HG02884 (cell line): ENCODE data around the gene SPTBN1.

Experiments used
- ATAC-seq: cut with Tn5 transposase; IDR thresholded peaks from one replicate; pipeline ENCODE4 v1.9.1; 2021; ENCODE audit warnings: mild to moderate bottlenecking, moderate library complexity; ENCODE audit not compliant: unreplicated experiment

SPTBN1 gene

DNA sequence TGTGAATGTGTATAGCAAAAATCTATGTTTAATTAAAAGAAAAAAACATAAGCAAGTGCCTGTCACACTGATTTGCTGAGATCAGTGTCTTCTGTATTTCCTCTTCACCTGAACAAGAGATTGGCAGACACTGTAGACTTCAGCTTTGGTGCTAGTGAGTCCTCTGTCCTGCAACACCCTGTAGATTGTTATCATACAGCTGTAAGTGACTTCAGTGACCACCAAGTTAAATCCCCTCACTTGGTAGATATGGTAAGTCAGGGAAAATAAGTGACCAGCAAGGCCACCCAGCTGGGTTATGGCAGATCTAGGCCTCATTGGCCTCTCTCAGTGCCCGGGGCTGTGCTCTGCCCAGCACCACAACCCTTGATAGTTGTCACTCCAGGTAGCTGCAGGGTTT, 147.7 kb downstream of the SPTBN1 start:
- no peak for ATAC-seq

GRCh38 chr2:54604871-54605270, 148.7 kb downstream of the SPTBN1 start:
- no peak for ATAC-seq

- no peak for ATAC-seq
Measured at GRCh38 chr2:54605836-54606235, 149.7 kb downstream of the SPTBN1 start.

- ATAC-seq: no peak
Measured at GRCh38 chr2:54606393-54606958, 150.3 kb downstream of the SPTBN1 start.

- ATAC-seq: no peak
Measured at GRCh38 chr2:54608224-54608623, 152.1 kb downstream of the SPTBN1 start.

DNA sequence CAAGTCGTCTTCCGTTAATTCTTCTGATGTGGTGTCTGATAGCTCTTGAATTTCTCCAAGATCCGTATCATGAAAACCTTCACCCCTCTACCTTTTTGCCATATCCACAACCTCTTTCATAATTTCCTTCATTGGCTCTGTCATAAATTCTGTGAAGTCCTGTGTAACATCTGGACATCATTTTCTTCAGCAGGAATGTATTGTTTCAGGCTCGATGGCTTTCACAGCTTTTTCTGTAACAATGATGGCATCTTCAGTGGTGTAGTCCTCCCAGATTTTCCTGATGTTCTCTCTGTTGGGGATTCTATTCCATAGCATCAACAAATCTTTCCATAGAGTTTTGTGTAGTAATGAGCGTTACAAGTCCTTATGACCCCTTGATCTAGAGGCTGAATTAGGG, 153.1 kb downstream of the SPTBN1 start:
- ATAC-seq: no peak

GRCh38 chr2:54609647-54610046, 153.5 kb downstream of the SPTBN1 start:
- no peak for ATAC-seq

- ATAC-seq: no peak
Measured at GRCh38 chr2:54610700-54611099, 154.6 kb downstream of the SPTBN1 start.

DNA sequence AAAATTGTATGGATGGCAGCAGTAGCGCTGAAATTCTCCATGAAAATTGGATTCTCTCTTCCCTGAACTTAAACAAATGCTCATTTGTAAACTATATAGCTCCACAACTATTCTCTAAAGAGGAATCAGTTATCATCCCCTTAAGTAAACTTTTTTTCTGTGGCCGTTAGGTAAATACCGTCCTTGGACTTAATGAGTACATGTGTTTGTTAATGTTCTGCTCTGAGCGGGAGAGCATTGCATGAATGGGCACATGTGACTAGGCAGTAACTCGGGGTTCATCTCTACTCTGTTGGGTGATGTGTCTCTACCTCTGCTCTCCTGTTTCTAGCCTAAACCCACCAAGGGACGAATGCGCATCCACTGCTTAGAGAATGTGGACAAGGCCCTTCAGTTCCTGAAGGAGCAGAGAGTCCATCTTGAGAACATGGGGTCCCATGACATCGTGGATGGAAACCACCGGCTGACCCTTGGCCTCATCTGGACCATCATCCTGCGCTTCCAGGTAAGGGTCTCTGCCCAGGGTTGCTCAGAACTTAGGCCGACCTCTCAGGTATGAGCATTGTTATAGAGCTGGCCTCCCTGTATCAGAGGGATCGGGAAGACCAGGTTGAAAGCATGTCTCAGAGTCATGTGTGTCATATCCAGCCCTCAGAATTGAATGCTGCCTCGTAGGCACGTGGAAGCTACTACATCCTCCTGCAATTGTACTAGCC, 155.9 kb downstream of the SPTBN1 start:
- no peak for ATAC-seq

- ATAC-seq: no peak
Measured at GRCh38 chr2:54613386-54613785, 157.3 kb downstream of the SPTBN1 start.

DNA sequence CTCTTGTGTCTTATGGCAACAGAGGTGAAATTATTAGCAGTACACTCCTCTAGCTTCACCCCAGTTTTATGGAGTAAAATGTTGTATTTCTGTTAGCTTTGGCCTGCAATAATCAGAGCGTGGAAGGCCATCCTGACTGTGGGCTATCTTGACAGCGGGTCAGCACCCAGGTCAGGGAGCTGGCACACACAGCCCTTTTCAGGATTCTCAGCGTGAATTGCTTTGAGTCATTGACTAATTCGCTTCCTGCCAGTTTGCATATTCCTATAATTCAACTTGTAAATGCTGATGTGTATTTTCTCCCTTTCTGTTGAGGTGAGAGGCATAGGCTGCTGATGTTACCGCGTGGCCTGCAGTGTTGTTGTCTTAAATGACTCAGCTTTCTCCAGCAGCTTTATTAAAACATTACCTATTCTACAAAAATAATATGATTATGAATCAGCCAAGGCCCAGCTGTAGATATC, 157.7 kb downstream of the SPTBN1 start:
- ATAC-seq: no peak

GRCh38 chr2:54614819-54615218, 158.7 kb downstream of the SPTBN1 start:
- no peak for ATAC-seq

DNA sequence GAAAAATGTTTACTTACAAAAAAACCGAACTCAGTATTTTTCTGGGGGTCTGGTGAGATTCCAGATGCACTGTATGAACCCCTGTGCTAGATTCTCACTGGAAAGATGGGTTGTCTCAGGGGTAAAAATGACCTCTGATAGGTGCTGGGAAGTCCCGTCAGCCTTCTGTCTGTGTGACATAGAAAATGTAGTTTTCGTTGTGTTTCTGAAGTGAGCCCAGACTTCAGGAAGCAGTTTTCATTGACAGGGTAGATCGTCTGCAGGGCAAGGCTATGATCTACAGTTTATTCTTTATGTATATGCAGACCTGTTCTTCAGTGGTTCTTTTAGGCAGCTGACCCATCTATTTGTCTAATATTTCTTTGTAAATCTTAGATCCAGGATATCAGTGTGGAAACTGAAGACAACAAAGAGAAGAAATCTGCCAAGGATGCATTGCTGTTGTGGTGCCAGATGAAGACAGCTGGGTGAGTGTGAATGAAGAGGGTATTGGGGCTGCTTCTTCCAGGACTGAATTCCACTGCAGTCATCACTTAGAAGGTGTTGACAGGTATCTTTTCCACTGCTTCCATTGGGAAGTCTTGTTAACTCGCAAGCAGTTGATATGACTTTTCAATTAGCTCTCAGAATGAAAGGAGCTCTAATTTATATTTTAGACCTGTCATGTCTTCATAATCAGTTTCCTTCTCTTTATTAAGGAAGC, 159.9 kb downstream of the SPTBN1 start:
- no peak for ATAC-seq

GRCh38 chr2:54617409-54617808, 161.3 kb downstream of the SPTBN1 start:
- no peak for ATAC-seq

- no peak for ATAC-seq
Measured at GRCh38 chr2:54618646-54619565, 162.8 kb downstream of the SPTBN1 start.

- ATAC-seq: no peak
Measured at GRCh38 chr2:54619660-54620231, 163.6 kb downstream of the SPTBN1 start.

DNA sequence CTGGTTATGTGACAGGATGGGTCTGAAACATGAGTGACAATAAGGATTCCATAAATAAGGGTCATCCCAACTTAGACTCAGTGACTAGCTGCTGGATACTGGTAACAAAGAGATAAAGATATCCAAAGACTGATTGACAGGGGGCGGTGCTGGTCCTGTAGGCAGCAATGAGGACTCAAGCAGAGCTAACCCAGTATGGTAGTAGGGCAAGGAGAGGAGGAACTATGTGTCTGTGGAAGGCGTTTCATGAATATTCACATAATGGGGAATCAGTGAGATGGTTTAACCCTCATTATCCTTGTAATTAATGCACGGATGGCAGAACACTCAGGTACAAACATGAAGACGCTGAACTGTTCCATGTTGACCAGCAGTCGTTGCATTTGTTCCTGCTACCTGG, 164.8 kb downstream of the SPTBN1 start:
- no peak for ATAC-seq

- no peak for ATAC-seq
Measured at GRCh38 chr2:54624591-54625071, 168.5 kb downstream of the SPTBN1 start.

GRCh38 chr2:54626131-54626530, 170.0 kb downstream of the SPTBN1 start:
- ATAC-seq: no peak

DNA sequence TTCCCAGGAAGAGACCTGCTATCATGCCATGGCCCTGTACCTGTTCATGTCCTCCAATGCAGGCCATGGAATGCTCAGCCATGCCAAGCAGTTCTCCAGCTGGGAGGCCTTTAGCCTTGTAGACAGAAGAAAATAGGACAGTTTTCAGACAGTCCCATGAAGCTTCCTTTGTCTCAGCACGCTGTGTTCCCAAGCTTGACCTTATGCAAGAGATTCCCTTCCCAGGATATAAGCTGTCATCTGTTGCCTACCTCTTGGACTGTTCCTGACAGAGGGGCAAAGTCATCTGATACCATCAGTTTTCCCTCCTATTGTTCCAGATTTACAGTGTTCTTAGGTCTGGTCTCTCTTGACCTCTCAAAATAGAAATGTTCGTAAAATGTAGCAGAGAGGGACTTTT, 170.8 kb downstream of the SPTBN1 start:
- ATAC-seq: no peak

- ATAC-seq: no peak
Measured at GRCh38 chr2:54627973-54628372, 171.8 kb downstream of the SPTBN1 start.
